Smooth muscle cell of the brain vasculature (primary cell): Measurements from ENCODE around the gene CEACAM16.
"Not testable (repeated sequence)": the region's sequence is repeated elsewhere in the genome, so short reads cannot be mapped to it uniquely, and the experiment has no call there.

Source experiments
- DNase-seq: peaks from one replicate; pipeline ENCODE4 v3.0.0-alpha.2; 2012; ENCODE audit warnings: low read depth, low spot score

CEACAM16 gene

GRCh38 chr19:44703336-44704078 lies 4.6 kb downstream of the CEACAM16 start:
- DNase-seq: no peak

- DNase-seq: no peak
Observed at GRCh38 chr19:44704982-44705381, 6.0 kb downstream of the CEACAM16 start.

GRCh38 chr19:44705502-44706010 lies 6.6 kb downstream of the CEACAM16 start:
- no peak for DNase-seq

- DNase-seq: no peak
Observed at GRCh38 chr19:44706506-44707236, 7.7 kb downstream of the CEACAM16 start.

GRCh38 chr19:44707794-44708193 lies 8.8 kb downstream of the CEACAM16 start:
- DNase-seq: no peak

- no peak for DNase-seq
Observed at GRCh38 chr19:44708940-44709339, 10.0 kb downstream of the CEACAM16 start.

GRCh38 chr19:44709434-44710266 lies 10.7 kb downstream of the CEACAM16 start:
- DNase-seq: not testable (repeated sequence)

GRCh38 chr19:44710483-44710882 lies 11.5 kb downstream of the CEACAM16 start:
- DNase-seq: no peak

- DNase-seq: no peak
Observed at GRCh38 chr19:44712864-44713515, 14.0 kb downstream of the CEACAM16 start.

GRCh38 chr19:44714597-44715169 lies 15.7 kb downstream of the CEACAM16 start:
- no peak for DNase-seq

GRCh38 chr19:44717603-44718002 lies 18.7 kb downstream of the CEACAM16 start:
- no peak for DNase-seq

- DNase-seq: peak; percentile 29
Observed at GRCh38 chr19:44718441-44719261, 19.7 kb downstream of the CEACAM16 start.

- DNase-seq: no peak
Observed at GRCh38 chr19:44719262-44719701, 20.3 kb downstream of the CEACAM16 start.

GRCh38 chr19:44720396-44720795 lies 21.4 kb downstream of the CEACAM16 start:
- not testable (repeated sequence) for DNase-seq

- DNase-seq: no peak
Observed at GRCh38 chr19:44720945-44721344, 22.0 kb downstream of the CEACAM16 start.

GRCh38 chr19:44721369-44721768 lies 22.4 kb downstream of the CEACAM16 start:
- DNase-seq: not testable (repeated sequence)

- no peak for DNase-seq
Observed at GRCh38 chr19:44722131-44723121, 23.5 kb downstream of the CEACAM16 start.

- no peak for DNase-seq
Observed at GRCh38 chr19:44723299-44723951, 24.5 kb downstream of the CEACAM16 start.
